HEK293T (cell line): ENCODE data around the gene MYO16.

ENCODE experiments used
- ARNT ChIP-seq: fragments of 450-650 bp; IDR thresholded peaks from 2 replicates; pipeline ENCODE4 v1.6.1; 2017; ENCODE audit warnings: mild to moderate bottlenecking
- BHLHE40 ChIP-seq: fragments of 450-650 bp; IDR thresholded peaks from 2 replicates; pipeline ENCODE4 v1.6.1; 2016; ENCODE audit warnings: mild to moderate bottlenecking, moderate library complexity, borderline replicate concordance
- FOXM1 ChIP-seq: fragments of 450-650 bp; IDR thresholded peaks from 2 replicates; pipeline ENCODE4 v1.6.1; 2017; ENCODE audit warnings: mild to moderate bottlenecking, borderline replicate concordance
- NFRKB ChIP-seq: fragments of 450-650 bp; IDR thresholded peaks from 2 replicates; pipeline ENCODE4 v1.6.1; 2016; ENCODE audit warnings: mild to moderate bottlenecking, moderate library complexity
- SP1 ChIP-seq: fragments of 450-650 bp; IDR thresholded peaks from 2 replicates; pipeline ENCODE4 v1.6.1; 2017
- SUZ12 ChIP-seq: fragments of 450-650 bp; IDR thresholded peaks from 2 replicates; pipeline ENCODE4 v1.6.1; 2016; ENCODE audit warnings: mild to moderate bottlenecking
- TARDBP ChIP-seq: fragments of 450-650 bp; IDR thresholded peaks from 2 replicates; pipeline ENCODE4 v1.6.1; 2016

DNA sequence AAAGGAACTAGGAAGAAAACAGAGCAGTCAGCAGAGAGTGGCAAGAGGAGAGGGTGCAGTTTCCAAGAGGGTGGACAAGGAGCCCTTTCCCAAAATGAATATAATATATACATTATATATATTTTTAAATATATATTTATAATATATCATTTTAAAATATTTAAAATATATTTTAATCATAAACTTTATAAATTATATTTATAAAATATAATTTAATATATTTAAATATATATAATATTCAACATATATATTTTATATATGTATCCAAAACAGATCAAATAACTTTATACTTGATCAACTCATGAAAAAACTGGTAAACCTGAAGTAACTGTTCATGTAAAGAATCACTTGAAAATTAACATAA is 328.6 kb downstream of the MYO16 start:
- TF ChIP-seq TARDBP = no peak
- TF ChIP-seq FOXM1 = no peak
- TF ChIP-seq ARNT = no peak
- no peak for TF ChIP-seq SP1
- TF ChIP-seq NFRKB = no peak
- TF ChIP-seq SUZ12 = no peak
- TF ChIP-seq BHLHE40 = no peak
